Ovary (tissue), 3 donors: ENCODE results near the gene ASB7.

ENCODE experiments used
- CTCF ChIP-seq, 3 donors: fragments of 450-650 bp in 2 of 3; fragments of 200-600 bp in 1 of 3; IDR thresholded peaks; one replicate each; pipeline versions ENCODE4 v1.5.1 to v1.8.0; 2016 to 2022; ENCODE audit warnings: antibody characterized with exemption in 3 of 3, mild to moderate bottlenecking in 1 of 3
- POLR2A ChIP-seq: fragments of 450-650 bp; IDR thresholded peaks from one replicate; pipeline ENCODE4 v1.6.1; 2017; ENCODE audit warnings: antibody characterized with exemption, mild to moderate bottlenecking, moderate library complexity
- donor health status: DM: no; HTN: no; CAD: no.

DNA sequence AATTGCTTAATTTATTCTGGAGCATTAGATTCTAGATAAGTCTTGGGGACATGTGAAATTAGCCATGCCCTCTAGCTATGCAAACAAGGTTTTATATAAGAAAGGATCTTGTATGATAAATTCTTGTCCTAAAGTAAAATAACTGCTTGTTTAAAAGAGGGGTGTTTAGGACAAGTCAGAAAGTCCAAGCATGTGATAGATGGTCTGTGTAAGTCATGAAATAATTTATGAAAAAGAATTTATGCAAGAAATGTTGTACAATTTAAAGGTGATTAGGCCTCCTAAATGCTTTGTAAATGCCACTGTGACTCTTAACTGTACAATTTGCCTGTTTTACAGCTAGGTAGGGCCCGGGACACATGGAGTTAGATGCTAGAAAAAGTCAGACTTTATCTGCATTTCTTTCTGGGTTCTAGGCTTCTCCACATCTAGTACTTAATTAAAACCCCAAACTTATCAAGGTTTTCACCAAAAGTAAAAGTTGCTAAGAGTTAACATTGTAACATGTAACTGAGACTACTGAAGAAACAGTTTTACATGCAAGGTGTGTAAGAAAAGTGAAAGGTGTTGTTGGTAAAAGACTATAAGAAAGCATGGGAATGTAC lies 13.6 kb upstream of the ASB7 start:
- no peak for TF ChIP-seq CTCF (IDR thresholded peaks at IDR 0.05)
- no peak for TF ChIP-seq POLR2A
